ENCODE measurements around the gene ARRDC5. TPM values are rescaled to one million over a fixed set of nuclear protein-coding genes. Genes with fewer than 3 reads are reported as not detected.

The ARRDC5 gene
- total RNA-seq, 1 donor = 0.36 TPM

- no peaks in the 10 kb centered on the region for H3K9me3 ChIP-seq (ENCODE audit: low read depth, low read length)
- peaks cover 49% of the 10 kb centered on the region for H3K4me1 ChIP-seq (ENCODE audit: insufficient read depth, low read length)
- H4K20me1 ChIP-seq (ENCODE audit: insufficient read depth, low read length) = no peaks in the 10 kb centered on the region
- peak overlapping the region; percentile 92 for H3K27ac ChIP-seq (ENCODE audit: low read depth, low read length)
- H3K4me2 ChIP-seq (ENCODE audit: insufficient read depth, low read length) = peak overlapping the region; percentile 96
- peak; percentile 100 for DNase-seq (ENCODE audit: insufficient read length, low spot score, missing footprints)
- H2AFZ ChIP-seq (ENCODE audit: low read length) = peak overlapping the region; percentile 92
- H3K79me2 ChIP-seq (ENCODE audit: insufficient read depth, low read length) = peaks cover 47% of the 10 kb centered on the region
- peaks cover 7% of the 10 kb centered on the region for H3K36me3 ChIP-seq (ENCODE audit: insufficient read depth, low read length)
- no peaks in the 10 kb centered on the region for H3K27me3 ChIP-seq (ENCODE audit: insufficient read depth, low read length)
- H3K4me3 ChIP-seq (ENCODE audit: insufficient read depth, low read length) = peak overlapping the region; percentile 81
- TF ChIP-seq CTCF (IDR thresholded peaks at IDR 0.05; ENCODE audit: extremely low read depth, low read depth, low read length) = peak; percentile 89
These were observed 9.3 kb upstream of the ARRDC5 start for GRCh38 chr19:4911786-4912672.

GRCh38 chr19:4911314-4911713 is 8.6 kb upstream of the ARRDC5 start:
- peaks cover 7% of the 10 kb centered on the region for H3K36me3 ChIP-seq (ENCODE audit: insufficient read depth, low read length)
- peak overlapping the region; percentile 92 for H3K27ac ChIP-seq (ENCODE audit: low read depth, low read length)
- H3K27me3 ChIP-seq (ENCODE audit: insufficient read depth, low read length) = no peaks in the 10 kb centered on the region
- peaks cover 40% of the 10 kb centered on the region for H3K79me2 ChIP-seq (ENCODE audit: insufficient read depth, low read length)
- peak overlapping the region; percentile 81 for H3K4me3 ChIP-seq (ENCODE audit: insufficient read depth, low read length)
- H3K4me2 ChIP-seq (ENCODE audit: insufficient read depth, low read length) = peak overlapping the region; percentile 96
- no peak for TF ChIP-seq CTCF (IDR thresholded peaks at IDR 0.05; ENCODE audit: extremely low read depth, low read depth, low read length)
- peak overlapping the region; percentile 92 for H2AFZ ChIP-seq (ENCODE audit: low read length)
- H4K20me1 ChIP-seq (ENCODE audit: insufficient read depth, low read length) = no peaks in the 10 kb centered on the region
- peaks cover 49% of the 10 kb centered on the region for H3K4me1 ChIP-seq (ENCODE audit: insufficient read depth, low read length)
- DNase-seq (ENCODE audit: insufficient read length, low spot score, missing footprints) = peak; percentile 68
- no peaks in the 10 kb centered on the region for H3K9me3 ChIP-seq (ENCODE audit: low read depth, low read length)

GRCh38 chr19:4910594-4911281 is 8.0 kb upstream of the ARRDC5 start:
- H3K79me2 ChIP-seq (ENCODE audit: insufficient read depth, low read length) = peaks cover 34% of the 10 kb centered on the region
- H3K4me2 ChIP-seq (ENCODE audit: insufficient read depth, low read length) = peak overlapping the region; percentile 96
- no peak for TF ChIP-seq CTCF (IDR thresholded peaks at IDR 0.05; ENCODE audit: extremely low read depth, low read depth, low read length)
- H3K4me3 ChIP-seq (ENCODE audit: insufficient read depth, low read length) = peak overlapping the region; percentile 81
- no peaks in the 10 kb centered on the region for H3K27me3 ChIP-seq (ENCODE audit: insufficient read depth, low read length)
- DNase-seq (ENCODE audit: insufficient read length, low spot score, missing footprints) = peak; percentile 91
- peaks cover 45% of the 10 kb centered on the region for H3K4me1 ChIP-seq (ENCODE audit: insufficient read depth, low read length)
- peak overlapping the region; percentile 92 for H3K27ac ChIP-seq (ENCODE audit: low read depth, low read length)
- H3K36me3 ChIP-seq (ENCODE audit: insufficient read depth, low read length) = peaks cover 7% of the 10 kb centered on the region
- H2AFZ ChIP-seq (ENCODE audit: low read length) = peak overlapping the region; percentile 92
- no peaks in the 10 kb centered on the region for H3K9me3 ChIP-seq (ENCODE audit: low read depth, low read length)
- H4K20me1 ChIP-seq (ENCODE audit: insufficient read depth, low read length) = no peaks in the 10 kb centered on the region

Data from osteoblast (primary cell).